GM19099 (cell line): ENCODE measurements around the gene BPHL.

Source experiments
- POLR2A ChIP-seq: IDR thresholded peaks from 3 replicates; pipeline ENCODE4 v1.6.1; 2011; ENCODE audit warnings: low read depth; ENCODE audit not compliant: insufficient read length; ENCODE audit errors: extremely low read depth

The BPHL gene

GRCh38 chr6:3137057-3137777 lies 18.7 kb downstream of the BPHL start:
- no peak for TF ChIP-seq POLR2A

- TF ChIP-seq POLR2A = no peak
Measured at GRCh38 chr6:3138341-3138740, 19.8 kb downstream of the BPHL start.

GRCh38 chr6:3139090-3139903 lies 20.8 kb downstream of the BPHL start:
- TF ChIP-seq POLR2A = no peak

GRCh38 chr6:3140201-3140600 lies 21.7 kb downstream of the BPHL start:
- TF ChIP-seq POLR2A = no peak

- TF ChIP-seq POLR2A = no peak
Measured at GRCh38 chr6:3142536-3142935, 24.0 kb downstream of the BPHL start.

GRCh38 chr6:3143158-3143557 lies 24.6 kb downstream of the BPHL start:
- no peak for TF ChIP-seq POLR2A

GRCh38 chr6:3144571-3144970 lies 26.1 kb downstream of the BPHL start:
- TF ChIP-seq POLR2A = no peak

GRCh38 chr6:3147914-3148757 lies 29.6 kb downstream of the BPHL start:
- TF ChIP-seq POLR2A = no peak

- no peak for TF ChIP-seq POLR2A
Measured at GRCh38 chr6:3151691-3152090, 33.2 kb downstream of the BPHL start.

- TF ChIP-seq POLR2A = no peak
Measured at GRCh38 chr6:3152689-3153088, 34.2 kb downstream of the BPHL start.

GRCh38 chr6:3157131-3157933 lies 38.8 kb downstream of the BPHL start, which contains the start of gene TUBB2A:
TSS of gene TUBB2A (minus strand) at chr6:3157544. CDS start at chr6:3157463, 81 bp downstream.
- TF ChIP-seq POLR2A = peak; percentile 93

GRCh38 chr6:3159805-3160781 lies 41.6 kb downstream of the BPHL start:
- no peak for TF ChIP-seq POLR2A

- no peak for TF ChIP-seq POLR2A
Measured at GRCh38 chr6:3162067-3162497, 43.6 kb downstream of the BPHL start.

- TF ChIP-seq POLR2A = peak; percentile 52
Measured at GRCh38 chr6:3162565-3163247, 44.2 kb downstream of the BPHL start.
